ENCODE results near the gene KCTD21.

GRCh38 chr11:78201096-78201818 lies 12.8 kb upstream of the KCTD21 start:
- TF ChIP-seq CTCF (IDR thresholded peaks at IDR 0.05; ENCODE audit: low read depth, low read length, missing input control) = no peak
- no peak for TF ChIP-seq REST (IDR thresholded peaks at IDR 0.05)
- TF ChIP-seq RXRA (IDR thresholded peaks at IDR 0.05) = no peak
- no peak for TF ChIP-seq EGR1 (IDR thresholded peaks at IDR 0.05; ENCODE audit: low read depth in 2 of 2)
- no peak for TF ChIP-seq YY1 (IDR thresholded peaks at IDR 0.05)
- no peak for TF ChIP-seq SP1 (IDR thresholded peaks at IDR 0.05)
- TF ChIP-seq JUND (IDR thresholded peaks at IDR 0.05) = no peak
- no peak for TF ChIP-seq RAD21 (IDR thresholded peaks at IDR 0.05)
- no peak for TF ChIP-seq TAF1 (conservative IDR thresholded peaks at IDR 0.05)
- no peak for TF ChIP-seq ATF3 (IDR thresholded peaks at IDR 0.05)
- TF ChIP-seq GABPA (IDR thresholded peaks at IDR 0.05 in 1 of 2, conservative IDR thresholded peaks at IDR 0.05 in 1 of 2) = no peak
- TF ChIP-seq FOXA1 (IDR thresholded peaks at IDR 0.05) = no peak
